ENCODE results near the gene NEK1.
A peak's percentile ranks its signal among the peaks of the same experiment; 100 is the strongest.
"Not testable (repeated sequence)": the region's sequence is repeated elsewhere in the genome, so short reads cannot be mapped to it uniquely, and the experiment has no call there.

Gene NEK1

GRCh38 chr4:169626331-169627282 is 14.2 kb upstream of the NEK1 start:
- no peak for DNase-seq (ENCODE audit: low spot score)

GRCh38 chr4:169625886-169626285 is 13.5 kb upstream of the NEK1 start:
- DNase-seq (ENCODE audit: low spot score), result no peak

GRCh38 chr4:169624012-169624411 is 11.6 kb upstream of the NEK1 start:
- not testable (repeated sequence) for DNase-seq (ENCODE audit: low spot score)

GRCh38 chr4:169622566-169622965 is 10.2 kb upstream of the NEK1 start:
- DNase-seq (ENCODE audit: low spot score), result no peak

- DNase-seq (ENCODE audit: low spot score), result no peak
Observed at GRCh38 chr4:169621731-169622492, 9.5 kb upstream of the NEK1 start.

GRCh38 chr4:169620880-169621248 is 8.5 kb upstream of the NEK1 start:
- DNase-seq (ENCODE audit: low spot score), result no peak

- DNase-seq (ENCODE audit: low spot score), result peak; percentile 92
Observed at GRCh38 chr4:169619958-169620879, 7.8 kb upstream of the NEK1 start, which contains the start of gene CLCN3. Gene CLCN3 (plus strand): TSS chr4:169620578. CDS start chr4:169635929, 15,351 bp downstream.

- DNase-seq (ENCODE audit: low spot score), result peak; percentile 55
Observed at GRCh38 chr4:169619518-169619957, 7.2 kb upstream of the NEK1 start.

GRCh38 chr4:169618986-169619385 is 6.6 kb upstream of the NEK1 start:
- no peak for DNase-seq (ENCODE audit: low spot score)

- no peak for DNase-seq (ENCODE audit: low spot score)
Observed at GRCh38 chr4:169618286-169618685, 5.9 kb upstream of the NEK1 start.

- no peak for DNase-seq (ENCODE audit: low spot score)
Observed at GRCh38 chr4:169617306-169617705, 4.9 kb upstream of the NEK1 start.

- DNase-seq (ENCODE audit: low spot score), result no peak
Observed at GRCh38 chr4:169616846-169617245, 4.5 kb upstream of the NEK1 start.

GRCh38 chr4:169615467-169616106 is 3.2 kb upstream of the NEK1 start:
- peak; percentile 35 for DNase-seq (ENCODE audit: low spot score)

GRCh38 chr4:169612871-169613859 is 782 bp upstream of the NEK1 start:
- DNase-seq (ENCODE audit: low spot score), result peak; percentile 78

GRCh38 chr4:169611157-169611556 is 1.2 kb downstream of the NEK1 start:
- DNase-seq (ENCODE audit: low spot score), result no peak

GRCh38 chr4:169604903-169605331 is 7.5 kb downstream of the NEK1 start:
- no peak for DNase-seq (ENCODE audit: low spot score)

GRCh38 chr4:169604131-169604900 is 8.1 kb downstream of the NEK1 start:
- DNase-seq (ENCODE audit: low spot score), result peak; percentile 89

- no peak for DNase-seq (ENCODE audit: low spot score)
Observed at GRCh38 chr4:169603312-169603711, 9.1 kb downstream of the NEK1 start.

All from COLO829 (cell line).